Measurements from ENCODE around the gene SNRK. TPM values are rescaled to one million over a fixed set of nuclear protein-coding genes. Genes with fewer than 3 reads are reported as not detected.

The SNRK gene
- total RNA-seq, 1 experiment from 2014 or later, result 7.3 TPM

DNA sequence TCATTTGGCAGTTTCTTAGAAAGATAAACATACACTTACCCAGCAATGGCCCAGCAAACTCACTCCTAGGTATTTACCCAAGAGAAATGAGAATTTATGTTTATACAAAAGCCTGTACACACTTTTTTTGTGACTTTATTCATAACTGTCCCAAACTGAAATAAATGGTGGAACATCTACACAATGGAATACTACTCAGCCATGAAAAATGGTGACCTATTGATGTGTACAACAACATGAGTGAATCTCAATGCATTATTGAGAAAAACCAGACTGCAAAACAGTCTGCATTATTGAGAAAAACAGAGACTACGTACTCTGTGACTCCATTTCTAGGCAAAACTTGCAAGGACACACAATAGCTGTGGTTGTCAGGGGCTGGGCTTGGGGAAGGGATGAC, 37.2 kb downstream of the SNRK start:
- POLR2A ChIA-PET (ENCODE audit: low non-redundant PET), result no interaction called here

DNA sequence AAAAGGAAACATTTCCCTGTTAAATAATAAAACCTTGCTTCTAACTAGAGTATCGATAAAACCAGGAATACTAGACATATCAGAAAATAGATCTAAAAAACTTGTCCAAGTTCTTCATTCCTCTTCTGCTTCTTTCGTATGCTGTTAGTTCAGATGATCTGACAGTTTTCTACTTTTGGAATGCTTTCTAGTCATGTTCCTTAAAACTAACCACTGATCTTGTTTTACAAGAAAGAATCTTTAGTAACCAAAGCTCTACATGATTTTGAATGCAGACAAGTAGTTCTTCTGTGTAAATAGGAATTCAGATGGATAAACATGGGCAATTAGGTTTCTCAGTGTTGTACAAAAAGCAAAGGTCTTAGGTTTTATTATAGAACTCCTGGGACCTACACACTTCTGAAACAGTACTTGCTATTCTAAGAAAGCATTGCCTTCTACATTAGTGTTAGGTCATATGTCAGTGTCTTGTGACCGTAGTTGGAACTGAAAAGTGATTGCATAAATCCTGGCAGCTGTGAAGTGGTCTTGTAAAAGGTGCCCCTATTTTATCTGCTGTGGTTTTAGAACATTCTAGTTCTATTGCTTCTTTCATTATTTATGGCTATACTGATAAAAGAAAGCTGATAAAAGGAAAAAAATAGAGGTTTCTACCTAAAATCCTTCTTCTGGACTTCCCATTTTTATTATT, 40.7 kb downstream of the SNRK start:
- Histone ChIP-seq H3K9me3 (ENCODE audit: low read depth, low read length, poor library complexity, severe bottlenecking) (no peaks in the 10 kb centered on the region), H3K27ac (ENCODE audit: low read depth, low read length, poor library complexity, severe bottlenecking) (no peak overlapping the region), H3K36me3 (ENCODE audit: insufficient read depth, low read length, poor library complexity, severe bottlenecking) (no peaks in the 10 kb centered on the region), H3K4me1 (ENCODE audit: insufficient read depth, low read length, poor library complexity, severe bottlenecking) (no peaks in the 10 kb centered on the region), H3K27me3 (replicated peaks; ENCODE audit: insufficient read depth, low read depth, low read length, poor library complexity) (no peaks in the 10 kb centered on the region), H3K4me3 (ENCODE audit: low read depth, low read length, poor library complexity, severe bottlenecking) (no peak overlapping the region)
- intact Hi-C loops (cut with micrococcal nuclease; ENCODE audit: unreplicated experiment), result no loop called here
- no TSS peak for BruUV-seq (replicated peaks)
- ChIA-PET POLR2A (ENCODE audit: low non-redundant PET) (no interaction called here), CTCF (no interaction called here)
- TF ChIP-seq, protein P1, sequence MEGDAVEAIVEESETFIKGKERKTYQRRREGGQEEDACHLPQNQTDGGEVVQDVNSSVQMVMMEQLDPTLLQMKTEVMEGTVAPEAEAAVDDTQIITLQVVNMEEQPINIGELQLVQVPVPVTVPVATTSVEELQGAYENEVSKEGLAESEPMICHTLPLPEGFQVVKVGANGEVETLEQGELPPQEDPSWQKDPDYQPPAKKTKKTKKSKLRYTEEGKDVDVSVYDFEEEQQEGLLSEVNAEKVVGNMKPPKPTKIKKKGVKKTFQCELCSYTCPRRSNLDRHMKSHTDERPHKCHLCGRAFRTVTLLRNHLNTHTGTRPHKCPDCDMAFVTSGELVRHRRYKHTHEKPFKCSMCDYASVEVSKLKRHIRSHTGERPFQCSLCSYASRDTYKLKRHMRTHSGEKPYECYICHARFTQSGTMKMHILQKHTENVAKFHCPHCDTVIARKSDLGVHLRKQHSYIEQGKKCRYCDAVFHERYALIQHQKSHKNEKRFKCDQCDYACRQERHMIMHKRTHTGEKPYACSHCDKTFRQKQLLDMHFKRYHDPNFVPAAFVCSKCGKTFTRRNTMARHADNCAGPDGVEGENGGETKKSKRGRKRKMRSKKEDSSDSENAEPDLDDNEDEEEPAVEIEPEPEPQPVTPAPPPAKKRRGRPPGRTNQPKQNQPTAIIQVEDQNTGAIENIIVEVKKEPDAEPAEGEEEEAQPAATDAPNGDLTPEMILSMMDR (conservative IDR thresholded peaks at IDR 0.05; ENCODE audit: low read depth, low read length), result no peak
- no peak for TF ChIP-seq EZH2 (IDR thresholded peaks at IDR 0.05; ENCODE audit: borderline replicate concordance, low read depth, low read length, poor library complexity, severe bottlenecking)
- no peak for DNase-seq (ENCODE audit: low spot score)

More for the DNA sequence above, 37.2 kb downstream of the SNRK start:
- CTCF ChIA-PET, result no interaction called here
- H3K27me3 ChIP-seq (replicated peaks; ENCODE audit: insufficient read depth, low read depth, low read length, poor library complexity), result no peaks in the 10 kb centered on the region
- H3K9me3 ChIP-seq (ENCODE audit: low read depth, low read length, poor library complexity, severe bottlenecking), result no peaks in the 10 kb centered on the region
- no peaks in the 10 kb centered on the region for H3K4me1 ChIP-seq (ENCODE audit: insufficient read depth, low read length, poor library complexity, severe bottlenecking)
- H3K4me3 ChIP-seq (ENCODE audit: low read depth, low read length, poor library complexity, severe bottlenecking), result no peak overlapping the region
- BruUV-seq (replicated peaks), result no TSS peak
- no peak for DNase-seq (ENCODE audit: low spot score)
- no peak overlapping the region for H3K27ac ChIP-seq (ENCODE audit: low read depth, low read length, poor library complexity, severe bottlenecking)
- no peak for TF ChIP-seq EZH2 (IDR thresholded peaks at IDR 0.05; ENCODE audit: borderline replicate concordance, low read depth, low read length, poor library complexity, severe bottlenecking)
- TF ChIP-seq, protein P1 (conservative IDR thresholded peaks at IDR 0.05; ENCODE audit: low read depth, low read length), result no peak
- no peaks in the 10 kb centered on the region for H3K36me3 ChIP-seq (ENCODE audit: insufficient read depth, low read length, poor library complexity, severe bottlenecking)
- intact Hi-C loops (cut with micrococcal nuclease; ENCODE audit: unreplicated experiment), result no loop called here

DNA sequence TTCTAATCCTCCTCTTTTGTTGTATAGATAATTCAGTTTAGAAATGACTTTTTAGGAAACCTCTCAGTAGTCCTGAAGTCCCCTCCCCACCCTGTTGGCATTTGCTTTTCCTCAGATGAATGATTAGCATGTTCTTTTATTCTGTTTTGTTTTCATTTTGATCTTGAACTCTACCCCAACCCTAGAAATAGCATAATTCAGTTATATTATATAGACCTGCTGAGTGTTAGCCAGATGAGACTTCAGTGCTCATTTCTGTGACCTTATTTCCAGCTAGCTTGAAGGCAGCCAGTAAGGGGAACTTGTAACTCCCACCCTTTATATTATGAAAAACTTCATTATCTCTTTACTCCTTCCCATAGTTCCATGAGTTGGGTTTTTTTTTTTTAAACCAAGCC, 41.2 kb downstream of the SNRK start:
- DNase-seq (ENCODE audit: low spot score), result no peak
- ChIA-PET CTCF (no interaction called here), POLR2A (ENCODE audit: low non-redundant PET) (no interaction called here)
- no peak overlapping the region for H3K27ac ChIP-seq (ENCODE audit: low read depth, low read length, poor library complexity, severe bottlenecking)
- no TSS peak for BruUV-seq (replicated peaks)
- intact Hi-C loops (cut with micrococcal nuclease; ENCODE audit: unreplicated experiment), result no loop called here
- H3K36me3 ChIP-seq (ENCODE audit: insufficient read depth, low read length, poor library complexity, severe bottlenecking), result no peaks in the 10 kb centered on the region
- no peak overlapping the region for H3K4me3 ChIP-seq (ENCODE audit: low read depth, low read length, poor library complexity, severe bottlenecking)
- no peaks in the 10 kb centered on the region for H3K27me3 ChIP-seq (replicated peaks; ENCODE audit: insufficient read depth, low read depth, low read length, poor library complexity)
- no peaks in the 10 kb centered on the region for H3K9me3 ChIP-seq (ENCODE audit: low read depth, low read length, poor library complexity, severe bottlenecking)
- H3K4me1 ChIP-seq (ENCODE audit: insufficient read depth, low read length, poor library complexity, severe bottlenecking), result no peaks in the 10 kb centered on the region
- TF ChIP-seq, protein P1 (conservative IDR thresholded peaks at IDR 0.05; ENCODE audit: low read depth, low read length), result no peak
- no peak for TF ChIP-seq EZH2 (IDR thresholded peaks at IDR 0.05; ENCODE audit: borderline replicate concordance, low read depth, low read length, poor library complexity, severe bottlenecking)

All from A673 (cell line).